GM12892 (cell line): Measurements from ENCODE around the gene PACS1.

Experiments
- POLR2A ChIP-seq: IDR thresholded peaks from 2 replicates; pipeline ENCODE4 v1.6.1; 2011; ENCODE audit warnings: low read depth, low read length, control low read depth
- POLR2AphosphoS5 ChIP-seq: IDR thresholded peaks from 2 replicates; pipeline ENCODE4 v1.6.1; 2011; ENCODE audit warnings: low read depth, low read length, control low read depth
- TAF1 ChIP-seq: IDR thresholded peaks from 2 replicates; pipeline ENCODE4 v1.6.1; 2011; ENCODE audit warnings: low read depth, mild to moderate bottlenecking, control low read depth, low read length, borderline replicate concordance

DNA sequence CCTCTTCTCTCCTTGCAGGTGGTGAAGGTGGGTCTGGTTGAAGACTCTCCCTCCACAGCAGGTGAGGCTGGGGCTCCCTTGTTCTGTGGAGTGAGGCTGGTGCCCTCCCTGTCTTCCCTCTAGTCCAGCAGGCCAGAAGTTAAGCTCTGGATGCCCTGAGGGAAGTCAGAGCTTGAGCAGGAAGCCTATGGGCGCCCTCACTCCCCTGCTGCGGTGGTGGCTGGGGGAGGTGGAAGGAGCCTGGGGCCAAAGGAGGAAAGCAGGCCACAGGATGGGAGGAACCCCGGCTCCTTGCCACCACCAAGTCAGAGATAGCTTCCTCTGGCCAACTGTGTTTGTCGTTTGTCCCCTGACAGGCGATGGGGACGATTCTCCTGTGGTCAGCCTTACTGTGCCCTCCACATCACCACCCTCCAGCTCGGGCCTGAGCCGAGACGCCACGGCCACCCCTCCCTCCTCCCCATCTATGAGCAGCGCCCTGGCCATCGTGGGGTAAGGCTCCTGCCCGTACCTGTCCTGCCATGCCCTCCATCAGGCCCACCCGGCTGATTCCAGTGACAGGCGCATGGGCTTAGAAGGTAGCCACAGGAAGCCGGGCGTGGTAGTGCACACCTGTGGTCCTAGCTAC is 168.8 kb downstream of the PACS1 start:
- TF ChIP-seq POLR2A (no peak), POLR2AphosphoS5 (no peak), TAF1 (no peak)
